NCI-H510A treated with DMSO at 0.1 percent for 48 hours (cell line): ENCODE results near the gene NOLC1.

Experiments used
- DNase-seq: peaks from one replicate; lab custom pipeline; 2025; lab: John Stamatoyannopoulos, UW

The NOLC1 gene

DNA sequence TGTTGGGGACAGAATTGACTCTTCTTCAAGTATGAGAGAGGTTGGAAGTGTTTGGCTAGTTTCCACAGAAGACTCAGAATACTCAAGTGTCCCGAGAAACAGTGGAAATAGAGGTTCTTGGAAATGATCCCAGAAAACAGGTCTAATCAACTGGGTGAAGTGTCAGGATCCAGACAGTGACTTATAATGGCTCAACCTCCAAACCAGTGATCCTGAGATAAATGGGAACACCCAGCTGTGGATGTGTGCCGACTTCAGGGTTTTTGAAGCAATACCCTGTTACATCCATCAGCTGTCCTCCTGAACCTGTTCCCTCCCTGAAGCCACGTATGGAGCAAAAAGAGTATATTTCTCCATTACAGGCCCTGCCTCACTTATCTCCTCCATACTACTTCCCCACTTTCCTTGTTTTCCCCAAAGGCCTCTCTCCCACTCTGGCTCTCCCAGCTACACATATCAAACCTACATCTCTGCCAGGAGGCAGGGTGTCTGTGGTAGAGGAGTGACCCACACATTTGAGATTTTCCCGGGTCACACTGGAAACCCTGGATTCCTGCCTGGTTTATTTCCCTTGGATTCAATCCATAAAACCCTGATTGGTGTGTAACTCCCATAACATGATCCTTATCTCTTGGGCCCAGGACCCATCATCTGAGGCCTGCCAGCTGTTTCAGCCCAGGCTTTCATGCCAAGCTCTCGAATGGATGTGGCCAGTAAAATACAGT is 56.3 kb downstream of the NOLC1 start:
- DNase-seq = no peak

DNA sequence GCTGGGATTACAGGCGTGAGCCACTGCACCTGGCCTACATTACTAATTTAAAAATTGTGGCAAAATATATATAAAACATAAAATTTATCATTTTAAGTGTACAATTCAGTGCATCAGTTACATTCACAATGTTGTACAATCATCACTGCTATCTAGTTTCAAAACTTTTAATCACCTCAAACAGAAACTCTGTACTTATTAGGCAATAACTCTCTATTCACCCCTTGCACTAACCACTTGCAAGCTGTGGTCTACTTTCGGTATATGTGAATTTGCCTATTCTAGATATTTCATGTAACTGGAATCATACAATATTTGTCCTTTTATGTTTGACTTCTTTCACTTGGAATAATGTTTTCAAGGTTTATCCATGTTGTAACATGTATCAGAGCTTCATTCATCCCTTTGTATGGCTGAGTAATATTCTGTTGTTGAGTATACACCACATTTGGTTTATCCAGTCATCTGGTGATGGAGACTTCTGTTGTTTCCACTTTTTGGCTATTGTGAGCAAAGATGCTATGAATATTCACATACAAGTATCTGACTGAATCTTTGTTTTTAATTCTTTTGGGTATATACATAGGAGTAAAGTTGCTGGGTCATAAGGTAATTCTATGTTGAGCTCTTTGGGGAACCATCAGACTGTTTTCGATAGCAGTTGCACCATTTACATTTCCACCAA is 59.6 kb downstream of the NOLC1 start:
- DNase-seq = no peak
